ENCODE results near the gene ZNF324B. TPM values are rescaled to one million over a fixed set of nuclear protein-coding genes. Genes with fewer than 3 reads are reported as not detected.

The ZNF324B gene
- polyA plus RNA-seq, 3 donors = 0.46 to 3.1 (median 0.82) TPM

DNA sequence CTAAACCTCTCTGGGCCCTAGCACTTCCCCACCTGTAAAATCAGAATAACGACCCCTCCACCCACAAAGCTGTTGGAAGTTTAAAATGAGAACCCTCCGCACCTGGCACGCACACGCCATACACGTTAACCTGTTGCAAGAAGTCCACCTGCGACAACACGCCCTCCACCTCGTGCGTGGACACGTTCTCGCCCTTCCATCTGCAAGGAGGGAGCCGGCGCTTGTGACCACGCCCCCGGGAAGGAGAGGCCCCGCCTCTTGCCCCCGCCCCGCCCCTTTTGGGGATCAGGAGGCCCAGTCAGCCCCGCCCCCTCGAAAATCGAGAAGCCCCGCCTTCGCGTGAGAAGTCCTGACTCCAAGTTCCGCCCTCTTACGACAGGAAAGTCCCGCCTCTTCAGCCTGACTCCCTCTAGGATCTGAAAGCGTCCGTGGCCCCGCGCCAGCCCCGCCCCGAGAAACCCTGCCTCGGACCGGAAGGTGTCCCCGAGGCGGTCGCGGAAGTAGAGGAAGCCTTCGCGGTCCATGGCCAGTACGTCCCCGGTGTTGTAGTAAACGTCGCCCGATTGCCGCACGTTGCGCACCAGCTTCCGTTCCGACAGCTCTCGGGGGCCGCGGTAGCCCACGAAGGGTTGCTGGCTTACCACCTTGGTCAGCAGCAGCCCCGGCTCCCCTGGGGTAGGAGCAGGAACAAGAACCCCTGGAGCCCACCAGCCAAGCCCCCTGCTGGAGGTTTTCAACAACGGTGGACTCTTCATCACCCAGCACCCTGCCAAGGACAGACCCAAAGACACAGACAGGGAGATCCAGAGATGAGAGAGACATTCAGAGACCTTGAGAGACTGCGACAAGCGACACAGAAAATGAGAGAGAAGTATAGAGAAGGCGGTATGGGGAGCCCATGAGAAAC is 47.9 kb downstream of the ZNF324B start:
- Histone ChIP-seq H3K9me3 (replicated peaks in 1 of 2; ENCODE audit: control insufficient read depth in 1 of 2, insufficient read depth in 1 of 2, low read length in 2 of 2) (peaks cover 4 to 22% of the 10 kb centered on the region in 2 donors), H3K36me3 (replicated peaks in 1 of 2; ENCODE audit: control insufficient read depth in 1 of 2, insufficient read depth in 2 of 2, low read length in 2 of 2) (no peaks in the 10 kb centered on the region), H3K79me2 (ENCODE audit: insufficient read depth, low read length) (no peaks in the 10 kb centered on the region), H3K4me3 (replicated peaks in 1 of 3; ENCODE audit: low read depth in 2 of 3, low read length in 3 of 3) (peak overlapping the region; percentile 33 to 75 (median 57)), H3K27me3 (ENCODE audit: control insufficient read depth in 2 of 2, insufficient read depth in 2 of 2, low read length in 2 of 2) (no peaks in the 10 kb centered on the region), H2AFZ (ENCODE audit: insufficient read depth, low read depth, low read length, poor library complexity, severe bottlenecking) (peak overlapping the region; percentile 98), H3K27ac (ENCODE audit: low read depth in 1 of 2, low read length in 2 of 2) (peak overlapping the region; percentile 82 to 83), H3K4me1 (ENCODE audit: control insufficient read depth in 1 of 2, insufficient read depth in 2 of 2, low read length in 2 of 2) (peaks cover 13 to 16% of the 10 kb centered on the region in 2 donors), H4K20me1 (ENCODE audit: insufficient read depth, low read length) (no peaks in the 10 kb centered on the region), H3K9ac (ENCODE audit: insufficient read depth, low read length, poor library complexity, severe bottlenecking) (peak overlapping the region; percentile 67), H3K4me2 (replicated peaks; ENCODE audit: extremely low read depth, low read length, poor library complexity, severe bottlenecking) (peak overlapping the region; percentile 79)
- peaks cover 14 to 28% (median 20%) of the 10 kb centered on the region in 7 donors for H3K9me3 Mint-ChIP-seq
- peaks cover 4 to 12% (median 7%) of the 10 kb centered on the region in 3 donors for H3K27me3 Mint-ChIP-seq (ENCODE audit: low read depth in 3 of 3)
- peak; percentile 98 to 99 (median 98) for DNase-seq
- H3K4me1 Mint-ChIP-seq = peaks cover 14% of the 10 kb centered on the region
- H3K36me3 Mint-ChIP-seq = peaks cover 0 to 6% of the 10 kb centered on the region in 2 donors
- peak overlapping the region; percentile 88 to 94 (median 92) for H3K27ac Mint-ChIP-seq
- 2% methylated on average over 47 of the region's 60 CpGs for WGBS (ENCODE audit: insufficient coverage)
- intact Hi-C loops (cut with micrococcal nuclease) = loop anchor here in 1 of 2 donors (1.0 kb wide), 1 partner anchor 32 kb away; the partner anchor contains the start of gene ZNF324
- peak overlapping the region; percentile 82 to 90 for H3K4me3 Mint-ChIP-seq
- TF ChIP-seq, protein P1, sequence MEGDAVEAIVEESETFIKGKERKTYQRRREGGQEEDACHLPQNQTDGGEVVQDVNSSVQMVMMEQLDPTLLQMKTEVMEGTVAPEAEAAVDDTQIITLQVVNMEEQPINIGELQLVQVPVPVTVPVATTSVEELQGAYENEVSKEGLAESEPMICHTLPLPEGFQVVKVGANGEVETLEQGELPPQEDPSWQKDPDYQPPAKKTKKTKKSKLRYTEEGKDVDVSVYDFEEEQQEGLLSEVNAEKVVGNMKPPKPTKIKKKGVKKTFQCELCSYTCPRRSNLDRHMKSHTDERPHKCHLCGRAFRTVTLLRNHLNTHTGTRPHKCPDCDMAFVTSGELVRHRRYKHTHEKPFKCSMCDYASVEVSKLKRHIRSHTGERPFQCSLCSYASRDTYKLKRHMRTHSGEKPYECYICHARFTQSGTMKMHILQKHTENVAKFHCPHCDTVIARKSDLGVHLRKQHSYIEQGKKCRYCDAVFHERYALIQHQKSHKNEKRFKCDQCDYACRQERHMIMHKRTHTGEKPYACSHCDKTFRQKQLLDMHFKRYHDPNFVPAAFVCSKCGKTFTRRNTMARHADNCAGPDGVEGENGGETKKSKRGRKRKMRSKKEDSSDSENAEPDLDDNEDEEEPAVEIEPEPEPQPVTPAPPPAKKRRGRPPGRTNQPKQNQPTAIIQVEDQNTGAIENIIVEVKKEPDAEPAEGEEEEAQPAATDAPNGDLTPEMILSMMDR (IDR thresholded peaks at IDR 0.05) = peak; percentile 18

DNA sequence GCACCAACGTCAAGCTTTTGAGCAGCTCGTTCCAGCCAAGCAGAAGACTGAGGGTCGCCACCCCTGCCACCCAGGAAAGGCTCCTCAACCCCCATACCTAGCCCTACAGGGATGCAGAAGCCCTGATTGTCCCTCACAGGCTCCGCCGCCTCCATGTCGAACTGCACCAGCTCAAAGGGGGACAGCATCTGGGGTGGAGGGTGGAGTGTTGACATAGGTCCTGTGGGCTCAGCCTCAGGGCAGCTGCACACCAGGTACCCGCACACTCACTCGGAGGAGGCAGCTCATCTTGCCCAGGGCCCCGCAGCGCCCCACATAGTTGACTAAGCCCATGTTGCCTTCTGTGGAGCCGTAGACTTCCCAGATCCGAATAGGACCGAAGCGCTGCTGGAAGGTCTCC is 48.8 kb downstream of the ZNF324B start:
- Histone ChIP-seq H3K4me1 (ENCODE audit: control insufficient read depth in 1 of 2, insufficient read depth in 2 of 2, low read length in 2 of 2) (peaks cover 13 to 16% of the 10 kb centered on the region in 2 donors), H3K27ac (ENCODE audit: low read depth in 1 of 2, low read length in 2 of 2) (no peak overlapping the region), H3K9ac (ENCODE audit: insufficient read depth, low read length, poor library complexity, severe bottlenecking) (no peak overlapping the region), H3K9me3 (replicated peaks in 1 of 2; ENCODE audit: control insufficient read depth in 1 of 2, insufficient read depth in 1 of 2, low read length in 2 of 2) (peaks cover 4 to 22% of the 10 kb centered on the region in 2 donors), H3K4me3 (replicated peaks in 1 of 3; ENCODE audit: low read depth in 2 of 3, low read length in 3 of 3) (no peak overlapping the region), H3K36me3 (replicated peaks in 1 of 2; ENCODE audit: control insufficient read depth in 1 of 2, insufficient read depth in 2 of 2, low read length in 2 of 2) (no peaks in the 10 kb centered on the region), H4K20me1 (ENCODE audit: insufficient read depth, low read length) (no peaks in the 10 kb centered on the region), H3K27me3 (ENCODE audit: control insufficient read depth in 2 of 2, insufficient read depth in 2 of 2, low read length in 2 of 2) (no peaks in the 10 kb centered on the region), H2AFZ (ENCODE audit: insufficient read depth, low read depth, low read length, poor library complexity, severe bottlenecking) (no peak overlapping the region), H3K4me2 (replicated peaks; ENCODE audit: extremely low read depth, low read length, poor library complexity, severe bottlenecking) (no peak overlapping the region), H3K79me2 (ENCODE audit: insufficient read depth, low read length) (no peaks in the 10 kb centered on the region)
- Mint-ChIP-seq H3K4me1 (peaks cover 14% of the 10 kb centered on the region), H3K27ac (no peak overlapping the region), H3K27me3 (ENCODE audit: low read depth in 3 of 3) (peaks cover 4 to 12% (median 7%) of the 10 kb centered on the region in 3 donors), H3K9me3 (peaks cover 17 to 28% (median 21%) of the 10 kb centered on the region in 7 donors), H3K36me3 (peaks cover 0 to 6% of the 10 kb centered on the region in 2 donors), H3K4me3 (peak overlapping the region in 1 of 2 donors; percentile 24)
- TF ChIP-seq, protein P1 (IDR thresholded peaks at IDR 0.05) = no peak
- intact Hi-C loops (cut with micrococcal nuclease) = loop anchor here in 1 of 2 donors (2.0 kb wide), 1 partner anchor 19 kb away; the partner anchor contains the start of gene ZBTB45
- no peak for DNase-seq
- WGBS (ENCODE audit: insufficient coverage) = 95% methylated on average over 10 of the region's 14 CpGs

Small RNA genes lying within 50 kb of the gene (small RNA-seq; reads per million reads assigned to genes)
- gene RN7SL693P (ENCODE audit: insufficient read length, low read depth) (not detected), gene RNU6-1337P (ENCODE audit: insufficient read length, low read depth) (not detected)

Other genes with a start within 250 kb of the ZNF324B start
- 1 to 10 TPM; 1.5 to 7.9 (median 2.2) TPM for gene ZNF544, start 222.7 kb upstream of the ZNF324B start, polyA plus RNA-seq
- gene ZNF8, start 172.7 kb upstream of the ZNF324B start, polyA plus RNA-seq = 1 to 10 TPM in 1 of 3 donors, under 1 TPM in 2; 0.05 to 2.4 (median 0.25) TPM
- 10 to 100 TPM; 34.6 to 61.5 (median 38.8) TPM for gene ERVK3-1, start 146.2 kb upstream of the ZNF324B start, polyA plus RNA-seq
- 1 to 10 TPM in 1 of 3 donors, under 1 TPM in 2; 0.58 to 1.2 (median 0.99) TPM for gene ZSCAN22, start 124.6 kb upstream of the ZNF324B start, polyA plus RNA-seq
- 10 to 100 TPM; 30.2 to 54.5 (median 35.3) TPM for gene A1BG, start 98.1 kb upstream of the ZNF324B start, polyA plus RNA-seq
- gene ZNF497, start 88.9 kb upstream of the ZNF324B start, polyA plus RNA-seq = under 1 TPM; 0.28 to 0.60 (median 0.41) TPM
- under 1 TPM; 0.13 to 0.72 (median 0.33) TPM for gene ZNF837, start 70.6 kb upstream of the ZNF324B start, polyA plus RNA-seq
- gene RPS5, start 64.4 kb upstream of the ZNF324B start, polyA plus RNA-seq = 1,000 to 10,000 TPM in 1 of 3 donors, 100 to 1,000 TPM in 2; 485 to 1,381 (median 580) TPM
- not detected for gene RNF225, start 56.0 kb upstream of the ZNF324B start, polyA plus RNA-seq
- gene ZNF584, start 43.0 kb upstream of the ZNF324B start, polyA plus RNA-seq = 1 to 10 TPM; 1.2 to 3.1 (median 1.7) TPM
- under 1 TPM; 0.40 to 0.92 (median 0.75) TPM for gene ZNF132, start 11.5 kb upstream of the ZNF324B start, polyA plus RNA-seq
- 1 to 10 TPM; 4.1 to 5.7 (median 5.3) TPM for gene ZNF324, start 15.5 kb downstream of the ZNF324B start, polyA plus RNA-seq
- gene ZNF446, start 24.7 kb downstream of the ZNF324B start, polyA plus RNA-seq = 1 to 10 TPM; 2.0 to 6.2 (median 2.2) TPM
- 1 to 10 TPM; 1.5 to 2.9 (median 2.8) TPM for gene SLC27A5, start 60.4 kb downstream of the ZNF324B start, polyA plus RNA-seq
- 1 to 10 TPM; 2.2 to 5.3 (median 2.6) TPM for gene ZBTB45, start 68.2 kb downstream of the ZNF324B start, polyA plus RNA-seq
- gene TRIM28, start 92.4 kb downstream of the ZNF324B start, polyA plus RNA-seq = 100 to 1,000 TPM in 1 of 3 donors, 10 to 100 TPM in 2; 16.2 to 234 (median 35.0) TPM
- gene CHMP2A, start 103.5 kb downstream of the ZNF324B start, polyA plus RNA-seq = 100 to 1,000 TPM; 228 to 323 (median 290) TPM
- 10 to 100 TPM in 2 of 3 donors, 1 to 10 TPM in 1; 7.8 to 84.6 (median 14.3) TPM for gene UBE2M, start 107.0 kb downstream of the ZNF324B start, polyA plus RNA-seq
- 10 to 100 TPM in 1 of 3 donors, 1 to 10 TPM in 2; 1.6 to 55.6 (median 1.7) TPM for gene MZF1, start 121.7 kb downstream of the ZNF324B start, polyA plus RNA-seq

Measured in CD14-positive monocyte (primary cell).